HG03575 (cell line): ENCODE measurements around the gene WNT8B.
A peak's percentile ranks its signal among the peaks of the same experiment; 100 is the strongest.

ENCODE experiments used
- ATAC-seq: cut with Tn5 transposase; IDR thresholded peaks from one replicate; pipeline ENCODE4 v1.9.1; 2021; ENCODE audit not compliant: unreplicated experiment, insufficient number of reproducible peaks, low FRiP score; ENCODE audit errors: extremely low read depth

Gene WNT8B

DNA sequence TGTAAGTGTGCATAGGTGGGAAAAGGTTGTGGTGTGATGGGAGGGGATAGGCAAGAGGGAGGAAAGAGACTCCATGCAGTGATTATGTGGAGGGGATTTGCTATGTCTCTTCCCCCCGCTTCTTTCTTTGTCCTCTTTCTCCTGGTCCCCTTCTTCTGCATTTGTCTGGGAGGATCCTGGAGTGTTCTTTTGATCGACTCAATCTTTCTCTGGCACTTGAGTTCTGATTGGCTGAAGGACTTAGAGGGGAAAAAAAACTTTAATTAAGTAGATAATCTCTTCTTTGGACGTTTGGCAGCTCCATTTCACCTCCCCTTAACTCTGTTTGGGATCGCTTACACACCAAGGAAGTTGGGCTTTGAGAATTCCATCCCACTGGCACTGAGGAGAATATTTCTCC, at the start of gene WNT8B:
TSS of gene WNT8B (plus strand) at position 301 of the 400 bp plus-strand sequence. CDS start 160 bp downstream, outside the sequence.
- ATAC-seq = no peak

GRCh38 chr10:100413173-100413572, 49.6 kb upstream of the WNT8B start:
- ATAC-seq = no peak

DNA sequence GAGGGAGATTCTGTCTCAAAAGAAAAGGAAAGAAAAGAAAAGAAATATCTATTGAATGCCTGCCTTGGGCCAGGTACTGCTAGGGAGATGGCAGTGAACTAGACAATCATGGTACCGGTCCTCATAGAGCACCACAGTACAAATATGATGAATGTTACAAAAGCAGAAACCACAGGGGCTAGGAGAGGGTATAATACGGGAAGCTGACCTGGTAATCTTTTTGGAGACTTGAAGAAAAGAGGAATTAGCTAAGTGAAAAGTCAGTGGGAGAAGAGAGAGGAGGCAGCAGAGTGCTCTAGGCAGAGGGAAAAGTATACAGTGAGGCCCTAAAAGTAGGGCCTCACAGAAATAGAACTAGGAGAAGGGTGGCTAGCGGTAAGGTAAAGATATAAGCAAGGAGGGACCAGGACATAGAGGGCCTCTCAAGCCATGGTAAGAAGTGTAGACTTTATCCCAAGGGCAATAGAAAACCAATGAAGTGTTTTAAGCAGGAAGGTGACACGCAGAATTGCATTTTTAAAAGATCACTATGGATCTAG, 42.8 kb upstream of the WNT8B start:
- ATAC-seq = no peak

- ATAC-seq = no peak
These were observed 35.4 kb upstream of the WNT8B start for GRCh38 chr10:100427374-100427773.

- peak; percentile 73 for ATAC-seq
These were observed 29.3 kb upstream of the WNT8B start for GRCh38 chr10:100433253-100434240.

DNA sequence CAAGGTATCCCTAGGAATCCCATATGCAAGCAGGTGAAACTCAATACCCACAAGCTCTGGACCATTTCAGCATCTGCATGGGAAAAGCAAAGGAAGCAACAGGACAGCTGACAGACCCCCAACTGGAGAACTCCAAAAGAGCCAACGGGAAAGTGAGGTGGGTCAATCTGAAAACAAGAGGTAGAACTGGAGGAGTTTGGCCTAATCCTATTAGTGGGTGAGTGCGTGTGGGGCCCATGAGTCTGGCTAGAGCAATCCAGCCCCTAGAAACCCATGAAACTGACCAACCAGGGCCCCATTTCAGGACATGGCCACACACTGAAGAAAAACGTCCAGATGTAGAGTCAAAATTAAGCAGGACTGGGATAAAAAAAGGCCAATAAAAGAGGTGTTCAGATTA, 26.6 kb upstream of the WNT8B start:
- ATAC-seq = no peak

DNA sequence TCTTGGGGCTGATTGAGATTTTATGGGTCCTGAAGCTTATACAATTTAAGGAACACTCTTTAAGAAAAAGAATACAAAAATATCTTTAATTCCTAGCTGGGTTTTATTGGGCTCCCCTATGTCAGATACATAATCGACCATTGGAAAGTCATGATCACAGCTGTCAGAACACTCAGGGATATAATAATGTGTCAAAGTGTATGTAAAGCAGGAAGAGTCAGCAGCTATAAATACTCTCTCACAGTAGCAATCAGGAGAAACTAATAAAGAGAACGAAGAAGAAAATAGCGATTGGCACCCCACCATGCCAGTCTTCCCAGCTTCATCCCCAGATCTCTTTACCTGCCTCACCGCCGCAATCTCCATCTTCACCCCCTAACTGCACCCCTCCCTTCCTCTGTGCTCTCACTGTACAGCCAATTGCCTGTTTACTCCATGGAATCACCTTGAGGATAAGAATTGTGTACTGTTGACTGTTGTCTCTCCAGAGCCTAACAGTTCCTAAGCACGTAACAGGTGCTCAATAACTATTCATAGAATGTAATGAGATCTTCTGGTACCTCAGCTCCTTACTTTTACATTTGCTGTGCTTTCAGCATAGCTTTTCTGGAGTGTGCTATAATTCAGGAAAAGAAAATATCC, 24.0 kb upstream of the WNT8B start:
- no peak for ATAC-seq

GRCh38 chr10:100442548-100442947, 20.3 kb upstream of the WNT8B start:
- no peak for ATAC-seq

GRCh38 chr10:100446130-100446761, 16.6 kb upstream of the WNT8B start:
- no peak for ATAC-seq

DNA sequence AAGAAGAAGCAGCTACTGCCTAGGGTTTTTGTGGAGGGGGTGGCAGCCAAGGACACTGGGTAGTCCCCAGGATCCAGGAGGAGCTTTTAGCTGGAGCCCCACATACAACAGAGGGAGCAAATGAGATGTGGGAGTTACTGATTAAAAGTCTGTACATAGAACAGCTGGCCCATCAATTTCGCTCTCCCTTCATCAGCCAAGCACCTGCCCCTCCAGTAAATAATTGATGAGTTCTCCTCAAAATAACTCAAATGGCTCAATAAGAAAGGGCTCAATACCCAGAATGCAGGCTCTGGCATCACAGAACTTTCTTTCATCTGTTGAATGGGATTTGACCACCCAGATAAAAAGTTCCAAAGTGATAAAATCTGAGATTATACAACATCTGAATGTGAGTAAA, 15.1 kb upstream of the WNT8B start:
- ATAC-seq = no peak

DNA sequence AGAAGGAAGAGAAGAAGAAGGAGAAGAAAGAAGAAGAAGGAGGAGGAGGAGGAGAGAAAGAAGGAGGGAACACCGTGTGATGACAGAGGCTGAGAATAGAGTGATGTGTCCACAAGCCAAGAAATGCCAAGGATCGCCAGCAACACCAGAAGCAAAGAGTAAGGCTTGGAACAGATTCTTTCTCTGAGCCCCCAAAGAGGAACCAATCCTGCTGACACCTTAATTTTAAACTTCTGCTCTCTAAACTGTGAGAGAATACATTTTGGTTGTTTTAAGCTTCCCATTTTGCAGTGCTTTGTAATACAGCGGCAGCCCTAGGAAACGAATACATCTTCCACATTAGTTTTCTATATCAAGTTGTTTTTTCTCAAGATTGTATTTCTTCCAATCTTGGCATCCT, 13.9 kb upstream of the WNT8B start:
- no peak for ATAC-seq

DNA sequence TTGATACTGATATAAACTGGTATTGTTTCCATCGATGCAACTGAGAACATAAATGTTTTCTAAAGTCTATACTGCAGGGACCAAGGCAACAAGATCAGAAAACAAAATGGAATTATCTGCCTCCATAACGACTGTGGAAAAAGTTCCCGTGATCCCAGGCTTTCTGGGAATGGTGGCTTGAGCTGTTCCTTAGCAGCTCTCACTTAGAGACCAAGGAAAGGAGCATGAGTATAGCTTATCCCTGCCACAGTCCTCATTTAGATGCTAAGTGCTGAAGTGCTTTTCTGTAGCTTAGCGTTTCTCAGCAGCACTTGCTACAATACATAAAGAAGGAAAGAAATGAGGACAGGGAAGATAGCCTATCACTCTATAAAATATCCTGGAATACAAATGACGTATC, 5.5 kb downstream of the WNT8B start:
- ATAC-seq = no peak

- ATAC-seq = no peak
These were observed 6.2 kb downstream of the WNT8B start for GRCh38 chr10:100468978-100469377.

DNA sequence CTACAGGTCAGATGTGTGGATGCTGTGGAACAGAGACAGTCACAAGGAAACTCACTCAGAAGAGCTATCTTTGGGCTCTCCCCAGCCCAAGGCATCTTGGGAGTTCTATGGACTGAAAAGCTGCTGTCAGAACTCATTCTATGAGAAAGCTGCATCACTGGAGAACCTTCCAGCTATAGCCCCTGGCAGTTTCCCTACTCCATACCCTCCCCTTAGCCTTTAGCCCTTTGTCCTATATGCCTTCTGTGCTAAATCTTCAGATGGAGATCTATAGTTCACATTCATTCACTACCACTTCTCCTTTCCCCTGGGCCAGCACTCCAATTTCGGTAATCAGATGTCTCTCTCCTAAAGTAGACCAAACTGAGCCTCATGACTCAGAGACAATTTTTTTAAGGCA, 6.9 kb downstream of the WNT8B start:
- ATAC-seq = no peak

- no peak for ATAC-seq
These were observed 7.6 kb downstream of the WNT8B start for GRCh38 chr10:100470367-100470766.

- no peak for ATAC-seq
These were observed 15.2 kb downstream of the WNT8B start for GRCh38 chr10:100477970-100478369.

DNA sequence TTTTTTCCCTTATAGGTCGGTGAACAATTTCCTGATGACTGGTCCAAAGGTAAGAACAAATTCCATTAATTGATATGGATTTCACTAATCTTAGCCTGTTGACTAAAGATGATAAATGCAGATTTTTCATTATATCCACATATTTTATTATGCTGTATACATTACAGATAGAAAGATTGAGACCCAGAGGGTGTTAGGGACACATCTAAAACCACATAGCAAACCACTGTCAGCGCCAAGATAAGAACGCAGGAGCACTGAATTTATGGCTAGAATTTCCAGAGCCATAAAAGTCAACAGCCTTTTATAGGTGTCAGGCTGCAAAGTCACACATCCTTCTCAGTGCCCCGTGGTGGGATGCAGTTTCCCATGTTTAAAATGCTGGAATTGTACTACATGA, 16.2 kb downstream of the WNT8B start:
- no peak for ATAC-seq

GRCh38 chr10:100480002-100480401, 17.2 kb downstream of the WNT8B start:
- ATAC-seq = no peak

- ATAC-seq = peak; percentile 79
These were observed 18.8 kb downstream of the WNT8B start for GRCh38 chr10:100481462-100482081.
